Prostate gland (tissue), 2 donors: Measurements from ENCODE around the gene TSNAX. TPM values are rescaled to one million over a fixed set of nuclear protein-coding genes. Genes with fewer than 3 reads are reported as not detected.

Experiments used
- DNase-seq: peaks from one replicate; pipeline ENCODE4 v3.0.0-alpha.2; 2019; ENCODE audit warnings: low spot score
- H3K27ac ChIP-seq, 2 donors: fragments of 200-600 bp; sonication (generic); 2 replicates each; pipeline ENCODE4 v1.5.1; 2017 to 2019
- H3K27me3 ChIP-seq: fragments of 200-600 bp; sonication (generic); replicated peaks from 2 replicates; pipeline ENCODE4 v1.5.1; 2019; ENCODE audit not compliant: insufficient read depth
- H3K36me3 ChIP-seq, 2 donors: fragments of 200-600 bp; sonication (generic); 1 replicate in 1 of 2; 2 replicates in 1 of 2; pipeline versions ENCODE4 v1.5.1 to v1.8.1; 2017 to 2019
- H3K4me1 ChIP-seq: fragments of 200-600 bp; sonication (generic); replicated peaks from 2 replicates; pipeline ENCODE4 v1.5.1; 2019
- H3K4me3 ChIP-seq, 2 donors: fragments of 200-600 bp; sonication (generic); 2 replicates each; pipeline ENCODE4 v1.5.1; 2017 to 2019
- H3K9me3 ChIP-seq: fragments of 200-600 bp; sonication (generic); 2 replicates; pipeline ENCODE4 v1.5.1; 2017
- POLR2A ChIP-seq: fragments of 450-650 bp; IDR thresholded peaks from one replicate; pipeline ENCODE4 v1.6.1; 2016; ENCODE audit warnings: antibody characterized with exemption, mild to moderate bottlenecking
- POLR2AphosphoS5 ChIP-seq: sonication (generic); formaldehyde crosslinking; IDR thresholded peaks from one replicate; pipeline ENCODE4 v1.6.1; 2017; ENCODE audit warnings: antibody characterized with exemption
- WGBS: methylation state at CpG from one replicate; pipeline ENCODE4 v1.1.5; 2018; 5-methylcytosine and 5-hydroxymethylcytosine counted together
- intact Hi-C: fragments of 100-400 bp; cut with DNase I; formaldehyde crosslinking; loops from one replicate; pipeline ENCODE4 v1.14.2; 2022
- total RNA-seq, 2 donors: library from RNA; depleted of rRNA; stranded (reverse); fragments of >200 nt; gene quantifications; one replicate each; pipeline ENCODE4 v1.1.0, GENCODE V29; 2016
- TF ChIP-seq, protein P1 (sequence below), 4 experiments: fragments of 200-600 bp in 2 of 4; fragments of 450-650 bp in 2 of 4; sonication (generic) in 2 of 4; IDR thresholded peaks; 1 replicate in 3 of 4; 2 replicates in 1 of 4; pipeline ENCODE4 v1.5.1; 2016 to 2019; ENCODE audit warnings: antibody characterized with exemption in 4 of 4, mild to moderate bottlenecking in 2 of 4, moderate library complexity in 2 of 4

Gene TSNAX
- total RNA-seq, 2 donors from 2014 or later, result 23.5 to 41.2 TPM

DNA sequence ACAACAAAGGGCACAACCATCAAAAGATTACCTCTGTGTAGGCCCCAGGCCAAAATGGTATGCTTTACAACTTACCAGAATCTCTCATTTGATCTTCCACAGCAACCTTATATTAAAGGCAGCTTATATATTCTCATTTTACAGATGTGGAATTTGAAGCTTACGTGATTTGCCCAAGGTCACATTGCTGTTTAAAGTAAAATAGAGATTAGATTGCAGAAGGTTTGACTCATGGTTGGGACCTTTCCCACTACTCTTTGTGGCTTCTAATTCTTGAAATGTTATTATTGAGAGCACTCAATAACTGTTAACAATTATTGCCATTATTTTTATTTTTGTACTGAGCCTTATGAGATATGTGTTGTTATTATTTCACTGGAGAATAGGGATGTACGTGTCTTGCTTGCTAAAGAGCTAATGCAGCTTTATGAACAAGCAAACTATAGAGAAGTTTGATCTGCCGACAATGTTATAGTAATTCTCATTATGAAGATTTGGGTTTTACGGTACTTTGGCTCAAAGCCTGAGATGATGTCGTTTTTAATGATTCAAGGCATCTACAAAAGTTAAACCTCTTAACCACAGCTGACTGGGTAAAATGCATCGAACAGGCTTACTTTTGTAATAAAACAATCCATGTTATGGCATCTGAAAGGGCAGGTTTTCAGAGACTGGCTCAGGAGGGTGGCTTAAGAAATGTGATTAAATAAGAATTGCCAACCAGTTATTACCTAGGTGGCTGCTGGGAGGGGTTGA lies 43.3 kb upstream of the TSNAX start:
- DNase-seq, result no peak
- Histone ChIP-seq H3K4me1 (no peaks in the 10 kb centered on the region), H3K36me3 (no peaks in the 10 kb centered on the region), H3K4me3 (no peak overlapping the region), H3K9me3 (no peaks in the 10 kb centered on the region), H3K27ac (no peak overlapping the region), H3K27me3 (no peaks in the 10 kb centered on the region)
- TF ChIP-seq POLR2A (no peak), POLR2AphosphoS5 (no peak)
- TF ChIP-seq, protein P1, sequence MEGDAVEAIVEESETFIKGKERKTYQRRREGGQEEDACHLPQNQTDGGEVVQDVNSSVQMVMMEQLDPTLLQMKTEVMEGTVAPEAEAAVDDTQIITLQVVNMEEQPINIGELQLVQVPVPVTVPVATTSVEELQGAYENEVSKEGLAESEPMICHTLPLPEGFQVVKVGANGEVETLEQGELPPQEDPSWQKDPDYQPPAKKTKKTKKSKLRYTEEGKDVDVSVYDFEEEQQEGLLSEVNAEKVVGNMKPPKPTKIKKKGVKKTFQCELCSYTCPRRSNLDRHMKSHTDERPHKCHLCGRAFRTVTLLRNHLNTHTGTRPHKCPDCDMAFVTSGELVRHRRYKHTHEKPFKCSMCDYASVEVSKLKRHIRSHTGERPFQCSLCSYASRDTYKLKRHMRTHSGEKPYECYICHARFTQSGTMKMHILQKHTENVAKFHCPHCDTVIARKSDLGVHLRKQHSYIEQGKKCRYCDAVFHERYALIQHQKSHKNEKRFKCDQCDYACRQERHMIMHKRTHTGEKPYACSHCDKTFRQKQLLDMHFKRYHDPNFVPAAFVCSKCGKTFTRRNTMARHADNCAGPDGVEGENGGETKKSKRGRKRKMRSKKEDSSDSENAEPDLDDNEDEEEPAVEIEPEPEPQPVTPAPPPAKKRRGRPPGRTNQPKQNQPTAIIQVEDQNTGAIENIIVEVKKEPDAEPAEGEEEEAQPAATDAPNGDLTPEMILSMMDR (IDR thresholded peaks at IDR 0.05), result no peak
- 45% methylated on average over 6 of the region's 6 CpGs for WGBS
- intact Hi-C loops, result no loop called here

DNA sequence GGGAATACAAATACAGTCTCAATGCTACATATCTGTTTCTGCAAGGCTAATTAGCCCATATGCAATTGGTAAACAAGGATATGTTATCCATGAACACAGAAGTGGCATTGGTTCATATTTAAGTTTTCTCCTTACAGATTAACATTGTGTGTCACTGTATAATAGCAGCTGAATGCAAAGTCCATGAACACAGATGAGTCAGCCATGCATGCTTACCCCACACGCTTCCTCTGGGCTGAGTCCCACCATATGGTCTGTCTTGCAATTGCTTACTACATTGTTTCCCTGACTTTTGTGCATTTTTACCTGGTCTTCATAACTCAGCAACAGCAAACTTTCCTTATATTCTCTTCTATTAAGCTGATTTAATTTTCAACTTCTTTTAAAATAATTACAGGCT lies 41.5 kb upstream of the TSNAX start:
- H3K4me3 ChIP-seq, result no peak overlapping the region
- H3K27me3 ChIP-seq, result no peaks in the 10 kb centered on the region
- TF ChIP-seq, protein P1 (IDR thresholded peaks at IDR 0.05), result no peak
- TF ChIP-seq POLR2AphosphoS5 (no peak), POLR2A (no peak)
- H3K27ac ChIP-seq, result no peak overlapping the region
- no peaks in the 10 kb centered on the region for H3K36me3 ChIP-seq
- WGBS, result 76% methylated on average over 1 of the region's 1 CpG
- no peaks in the 10 kb centered on the region for H3K9me3 ChIP-seq
- H3K4me1 ChIP-seq, result no peaks in the 10 kb centered on the region
- intact Hi-C loops, result no loop called here
- no peak for DNase-seq

DNA sequence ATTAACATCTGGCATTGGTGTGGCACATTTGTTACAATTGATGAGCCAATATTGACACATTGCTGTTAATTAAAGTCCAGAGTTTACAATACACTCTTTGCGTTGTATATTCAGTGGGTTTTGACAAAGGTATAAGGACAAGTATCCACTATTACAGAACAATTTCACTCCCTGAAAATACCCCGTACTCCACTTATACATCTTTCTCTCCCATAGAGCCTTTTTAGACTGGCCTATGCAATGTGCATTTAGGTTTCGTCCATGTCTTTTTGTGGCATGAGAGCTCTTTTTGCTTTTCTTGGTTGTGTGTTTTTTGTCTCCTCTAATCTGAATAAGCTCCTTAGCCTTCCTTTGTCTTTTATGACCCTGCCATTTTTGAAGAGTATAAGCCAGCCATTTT lies 40.6 kb upstream of the TSNAX start:
- Histone ChIP-seq H3K9me3 (no peaks in the 10 kb centered on the region), H3K36me3 (no peaks in the 10 kb centered on the region), H3K27ac (no peak overlapping the region), H3K27me3 (no peaks in the 10 kb centered on the region), H3K4me1 (no peaks in the 10 kb centered on the region), H3K4me3 (no peak overlapping the region)
- TF ChIP-seq, protein P1 (IDR thresholded peaks at IDR 0.05), result no peak
- TF ChIP-seq POLR2AphosphoS5 (no peak), POLR2A (no peak)
- no peak for DNase-seq
- WGBS, result 80% methylated on average over 3 of the region's 3 CpGs
- intact Hi-C loops, result no loop called here

DNA sequence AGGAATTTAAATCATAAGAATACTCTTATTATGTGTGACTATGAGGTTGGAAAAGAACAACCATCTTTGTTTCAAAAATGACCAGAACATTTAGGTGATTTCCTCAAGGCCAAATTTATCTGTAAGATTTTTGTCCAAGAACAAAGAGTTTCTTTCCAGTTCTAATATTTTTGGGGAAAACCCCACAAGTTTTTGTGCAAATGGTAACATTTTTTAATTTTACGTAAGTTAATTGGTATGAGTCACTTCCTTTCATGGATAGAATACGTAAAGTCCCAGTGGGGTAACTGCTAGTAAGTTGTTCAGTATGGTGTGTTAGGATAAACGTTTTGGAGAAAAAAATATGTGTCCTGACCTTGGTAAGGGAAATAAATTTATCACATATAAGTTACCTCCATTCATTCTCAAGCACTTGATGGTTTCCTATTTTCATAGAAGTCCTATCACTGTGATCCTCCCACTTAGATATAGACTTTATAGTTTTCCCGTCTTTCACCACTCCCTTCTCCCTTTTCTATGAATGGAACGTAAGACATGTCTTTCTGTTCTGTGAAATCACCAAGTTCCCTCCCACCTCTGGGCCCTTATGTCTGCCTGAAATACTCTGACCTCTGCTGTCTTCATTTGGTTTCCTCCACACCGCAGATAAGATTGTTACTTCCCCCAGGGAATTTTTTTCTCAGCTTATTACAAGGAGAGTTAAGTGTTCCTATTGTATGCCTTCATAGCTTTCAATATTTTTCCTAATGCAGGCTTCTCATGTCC lies 34.9 kb upstream of the TSNAX start:
- no peak overlapping the region for H3K4me3 ChIP-seq
- no peak overlapping the region for H3K27ac ChIP-seq
- H3K4me1 ChIP-seq, result no peaks in the 10 kb centered on the region
- no peak for TF ChIP-seq POLR2AphosphoS5
- TF ChIP-seq, protein P1 (IDR thresholded peaks at IDR 0.05), result no peak
- no peak for TF ChIP-seq POLR2A
- no peak for DNase-seq
- intact Hi-C loops, result no loop called here
- 58% methylated on average over 6 of the region's 6 CpGs for WGBS
- no peaks in the 10 kb centered on the region for H3K9me3 ChIP-seq
- H3K36me3 ChIP-seq, result no peaks in the 10 kb centered on the region
- no peaks in the 10 kb centered on the region for H3K27me3 ChIP-seq
